GM12878 (cell line): ENCODE results near the gene TMEM140. TPM values are rescaled to one million over a fixed set of nuclear protein-coding genes. Genes with fewer than 3 reads are reported as not detected.

Source experiments
- CHD1 ChIP-seq: IDR thresholded peaks from 2 replicates; pipeline ENCODE4 v1.6.1; 2012; ENCODE audit warnings: low read depth, low read length, improper control_type of control experiment
- CHD4 ChIP-seq: fragments of 200-600 bp; sonication (generic); IDR thresholded peaks from 2 replicates; pipeline ENCODE4 v1.6.1; 2016; ENCODE audit warnings: mild to moderate bottlenecking
- EED ChIP-seq: sonication (generic); IDR thresholded peaks from 2 replicates; pipeline ENCODE4 v1.6.1; 2016; ENCODE audit warnings: antibody characterized with exemption, low read depth
- GATAD2B ChIP-seq: fragments of 450-650 bp; conservative IDR thresholded peaks from 2 replicates; pipeline ENCODE4 v1.6.1; 2017; ENCODE audit warnings: low read depth, mild to moderate bottlenecking, moderate library complexity
- IKZF1 ChIP-seq: fragments of 450-650 bp; conservative IDR thresholded peaks from 2 replicates; pipeline ENCODE4 v1.6.1; 2017; ENCODE audit warnings: antibody characterized with exemption, mild to moderate bottlenecking
- IKZF2 ChIP-seq, 2 experiments: fragments of 450-650 bp; IDR thresholded peaks; 2 replicates each; pipeline ENCODE4 v1.6.1; 2017; ENCODE audit warnings: mild to moderate bottlenecking in 2 of 2, moderate library complexity in 2 of 2
- IRF4 ChIP-seq: IDR thresholded peaks from 2 replicates; pipeline ENCODE4 v1.6.1; 2011; ENCODE audit warnings: low read depth, low read length
- MEF2B ChIP-seq: fragments of 450-650 bp; IDR thresholded peaks from 2 replicates; pipeline ENCODE4 v1.6.1; 2018; ENCODE audit warnings: mild to moderate bottlenecking, moderate library complexity; ENCODE audit not compliant: partially characterized antibody, poor library complexity, severe bottlenecking
- RAD21 ChIP-seq: IDR thresholded peaks from 2 replicates; pipeline ENCODE4 v1.6.1; 2011; ENCODE audit warnings: mild to moderate bottlenecking, low read depth, low read length, moderate library complexity; ENCODE audit not compliant: insufficient read depth
- RCOR1 ChIP-seq: conservative IDR thresholded peaks from 2 replicates; pipeline ENCODE4 v1.6.1; 2012; ENCODE audit warnings: low read depth, low read length, improper control_type of control experiment
- SIN3A ChIP-seq: IDR thresholded peaks from 2 replicates; pipeline ENCODE4 v1.6.1; 2012; ENCODE audit warnings: low read depth, low read length, improper control_type of control experiment
- SMAD1 ChIP-seq: fragments of 450-650 bp; IDR thresholded peaks from 2 replicates; pipeline ENCODE4 v1.6.1; 2018; ENCODE audit warnings: mild to moderate bottlenecking, low read depth; ENCODE audit not compliant: partially characterized antibody
- SP1 ChIP-seq: IDR thresholded peaks from one replicate; pipeline ENCODE4 v1.6.1; 2011; ENCODE audit warnings: low read depth, low read length
- SUZ12 ChIP-seq: fragments of 200-600 bp; sonication (generic); IDR thresholded peaks from one replicate; pipeline ENCODE4 v1.6.1; 2018; ENCODE audit warnings: antibody characterized with exemption, mild to moderate bottlenecking; ENCODE audit not compliant: unreplicated experiment
- ZNF207 ChIP-seq: fragments of 450-650 bp; IDR thresholded peaks from 2 replicates; pipeline ENCODE4 v1.6.1; 2014; ENCODE audit warnings: antibody characterized with exemption, mild to moderate bottlenecking, borderline replicate concordance
- polyA plus RNA-seq, 11 experiments: library from polyadenylated mRNA; depleted of rRNA in 4 of 11; unstranded in 6 of 11; stranded (reverse) in 5 of 11; fragments of >200 nt; fragmentation: Nextera tagmentation in 4 of 11; fragmentation: Illumina TruSeq in 1 of 11; extraction: Ambion mirVana in 4 of 11; extraction: Trizol in 1 of 11; gene quantifications; 1 replicate in 1 of 11; 2 replicates in 10 of 11; pipeline versions ENCODE4 v1.2.1 to v1.2.3, GENCODE V29; 2011 to 2016; ENCODE audit warnings: inconsistent platforms in 2 of 11, missing spikeins in 2 of 11, low read depth in 1 of 11
- total RNA-seq, 4 experiments: library from RNA; depleted of rRNA in 3 of 4; stranded (reverse); fragments of >200 nt in 3 of 4; fragmentation: Illumina TruSeq in 1 of 4; extraction: Trizol in 1 of 4; gene quantifications; 2 replicates each; pipeline versions ENCODE4 v1.2.1 to v1.2.3, GENCODE V29; 2013 to 2021
- TF ChIP-seq, protein P1 (sequence below): IDR thresholded peaks from 2 replicates; pipeline ENCODE4 v1.6.1; 2011; ENCODE audit warnings: low read depth, low read length, improper control_type of control experiment, borderline replicate concordance
- TF ChIP-seq, protein P2 (sequence below): fragments of 450-650 bp; IDR thresholded peaks from 2 replicates; pipeline ENCODE4 v1.6.1; 2018; ENCODE audit warnings: mild to moderate bottlenecking, low read depth, moderate library complexity; ENCODE audit not compliant: partially characterized antibody
- TF ChIP-seq, protein P3 (sequence below): IDR thresholded peaks from 2 replicates; pipeline ENCODE4 v1.6.1; 2012; ENCODE audit warnings: mild to moderate bottlenecking, low read depth, low read length

The TMEM140 gene
- total and polyA plus RNA-seq, 10 of the 15 experiments (the other 5 are each of a cell fraction or from before 2014, with no cell fraction given) = 0.85 to 20.7 (median 3.3) TPM

GRCh38 chr7:135147899-135148721, at the start of gene TMEM140 (continued):
- peak; percentile 57 for TF ChIP-seq SMAD1
- TF ChIP-seq GATAD2B = no peak; the same call in 1 of the 2 replicates
- TF ChIP-seq, protein P1, sequence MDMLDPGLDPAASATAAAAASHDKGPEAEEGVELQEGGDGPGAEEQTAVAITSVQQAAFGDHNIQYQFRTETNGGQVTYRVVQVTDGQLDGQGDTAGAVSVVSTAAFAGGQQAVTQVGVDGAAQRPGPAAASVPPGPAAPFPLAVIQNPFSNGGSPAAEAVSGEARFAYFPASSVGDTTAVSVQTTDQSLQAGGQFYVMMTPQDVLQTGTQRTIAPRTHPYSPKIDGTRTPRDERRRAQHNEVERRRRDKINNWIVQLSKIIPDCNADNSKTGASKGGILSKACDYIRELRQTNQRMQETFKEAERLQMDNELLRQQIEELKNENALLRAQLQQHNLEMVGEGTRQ = no peak
- TF ChIP-seq RCOR1 = 0 out of 2 replicates have a peak, but pooled peaks have one; percentile 10
- peak; percentile 86; the same call in 1 of the 2 replicates for TF ChIP-seq SIN3A
- TF ChIP-seq CHD1 = no peak; the same call in 1 of the 2 replicates
- 0 out of 2 replicates have a peak, but pooled peaks have one; percentile 2 for TF ChIP-seq RAD21
- TF ChIP-seq, protein P2, sequence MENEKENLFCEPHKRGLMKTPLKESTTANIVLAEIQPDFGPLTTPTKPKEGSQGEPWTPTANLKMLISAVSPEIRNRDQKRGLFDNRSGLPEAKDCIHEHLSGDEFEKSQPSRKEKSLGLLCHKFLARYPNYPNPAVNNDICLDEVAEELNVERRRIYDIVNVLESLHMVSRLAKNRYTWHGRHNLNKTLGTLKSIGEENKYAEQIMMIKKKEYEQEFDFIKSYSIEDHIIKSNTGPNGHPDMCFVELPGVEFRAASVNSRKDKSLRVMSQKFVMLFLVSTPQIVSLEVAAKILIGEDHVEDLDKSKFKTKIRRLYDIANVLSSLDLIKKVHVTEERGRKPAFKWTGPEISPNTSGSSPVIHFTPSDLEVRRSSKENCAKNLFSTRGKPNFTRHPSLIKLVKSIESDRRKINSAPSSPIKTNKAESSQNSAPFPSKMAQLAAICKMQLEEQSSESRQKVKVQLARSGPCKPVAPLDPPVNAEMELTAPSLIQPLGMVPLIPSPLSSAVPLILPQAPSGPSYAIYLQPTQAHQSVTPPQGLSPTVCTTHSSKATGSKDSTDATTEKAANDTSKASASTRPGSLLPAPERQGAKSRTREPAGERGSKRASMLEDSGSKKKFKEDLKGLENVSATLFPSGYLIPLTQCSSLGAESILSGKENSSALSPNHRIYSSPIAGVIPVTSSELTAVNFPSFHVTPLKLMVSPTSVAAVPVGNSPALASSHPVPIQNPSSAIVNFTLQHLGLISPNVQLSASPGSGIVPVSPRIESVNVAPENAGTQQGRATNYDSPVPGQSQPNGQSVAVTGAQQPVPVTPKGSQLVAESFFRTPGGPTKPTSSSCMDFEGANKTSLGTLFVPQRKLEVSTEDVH = no peak
- TF ChIP-seq IKZF2 (IDR thresholded peaks at IDR 0.05) = peak; percentile 60 to 73
- TF ChIP-seq ZNF207 = no peak
- TF ChIP-seq CHD4 = no peak
- TF ChIP-seq, protein P3, sequence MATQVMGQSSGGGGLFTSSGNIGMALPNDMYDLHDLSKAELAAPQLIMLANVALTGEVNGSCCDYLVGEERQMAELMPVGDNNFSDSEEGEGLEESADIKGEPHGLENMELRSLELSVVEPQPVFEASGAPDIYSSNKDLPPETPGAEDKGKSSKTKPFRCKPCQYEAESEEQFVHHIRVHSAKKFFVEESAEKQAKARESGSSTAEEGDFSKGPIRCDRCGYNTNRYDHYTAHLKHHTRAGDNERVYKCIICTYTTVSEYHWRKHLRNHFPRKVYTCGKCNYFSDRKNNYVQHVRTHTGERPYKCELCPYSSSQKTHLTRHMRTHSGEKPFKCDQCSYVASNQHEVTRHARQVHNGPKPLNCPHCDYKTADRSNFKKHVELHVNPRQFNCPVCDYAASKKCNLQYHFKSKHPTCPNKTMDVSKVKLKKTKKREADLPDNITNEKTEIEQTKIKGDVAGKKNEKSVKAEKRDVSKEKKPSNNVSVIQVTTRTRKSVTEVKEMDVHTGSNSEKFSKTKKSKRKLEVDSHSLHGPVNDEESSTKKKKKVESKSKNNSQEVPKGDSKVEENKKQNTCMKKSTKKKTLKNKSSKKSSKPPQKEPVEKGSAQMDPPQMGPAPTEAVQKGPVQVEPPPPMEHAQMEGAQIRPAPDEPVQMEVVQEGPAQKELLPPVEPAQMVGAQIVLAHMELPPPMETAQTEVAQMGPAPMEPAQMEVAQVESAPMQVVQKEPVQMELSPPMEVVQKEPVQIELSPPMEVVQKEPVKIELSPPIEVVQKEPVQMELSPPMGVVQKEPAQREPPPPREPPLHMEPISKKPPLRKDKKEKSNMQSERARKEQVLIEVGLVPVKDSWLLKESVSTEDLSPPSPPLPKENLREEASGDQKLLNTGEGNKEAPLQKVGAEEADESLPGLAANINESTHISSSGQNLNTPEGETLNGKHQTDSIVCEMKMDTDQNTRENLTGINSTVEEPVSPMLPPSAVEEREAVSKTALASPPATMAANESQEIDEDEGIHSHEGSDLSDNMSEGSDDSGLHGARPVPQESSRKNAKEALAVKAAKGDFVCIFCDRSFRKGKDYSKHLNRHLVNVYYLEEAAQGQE = no peak
- TF ChIP-seq SP1 = peak; percentile 24
- TF ChIP-seq IRF4 = peak; percentile 84
- TF ChIP-seq IKZF1 = peak; percentile 63
- TF ChIP-seq SUZ12 = no peak
- TF ChIP-seq MEF2B = peak; percentile 40
- no peak for TF ChIP-seq EED
